HG02885 (cell line): Measurements from ENCODE around the gene B4GALT6.

Source experiments
- ATAC-seq: cut with Tn5 transposase; IDR thresholded peaks from one replicate; pipeline ENCODE4 v1.9.1; 2021; ENCODE audit warnings: mild to moderate bottlenecking; ENCODE audit not compliant: unreplicated experiment, poor library complexity

Gene B4GALT6

DNA sequence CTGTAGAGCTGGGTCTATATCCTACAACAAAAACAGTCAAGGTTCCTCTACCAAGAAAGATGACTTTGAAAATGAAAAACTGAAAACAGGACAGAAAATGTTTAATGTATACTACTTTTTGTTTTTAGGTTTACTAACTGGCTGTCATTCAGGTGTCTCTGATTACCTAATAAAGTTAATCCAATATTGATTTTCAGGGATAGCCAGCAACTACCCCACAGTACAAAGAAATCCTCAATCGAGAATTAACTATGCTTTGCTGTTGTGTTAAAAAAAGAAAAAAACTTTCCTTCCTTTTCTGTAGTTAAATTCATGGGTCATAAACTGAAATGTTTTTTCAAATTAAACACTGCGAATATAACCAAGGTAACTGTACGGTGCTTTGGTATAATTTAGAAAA is 46.9 kb downstream of the B4GALT6 start:
- no peak for ATAC-seq

DNA sequence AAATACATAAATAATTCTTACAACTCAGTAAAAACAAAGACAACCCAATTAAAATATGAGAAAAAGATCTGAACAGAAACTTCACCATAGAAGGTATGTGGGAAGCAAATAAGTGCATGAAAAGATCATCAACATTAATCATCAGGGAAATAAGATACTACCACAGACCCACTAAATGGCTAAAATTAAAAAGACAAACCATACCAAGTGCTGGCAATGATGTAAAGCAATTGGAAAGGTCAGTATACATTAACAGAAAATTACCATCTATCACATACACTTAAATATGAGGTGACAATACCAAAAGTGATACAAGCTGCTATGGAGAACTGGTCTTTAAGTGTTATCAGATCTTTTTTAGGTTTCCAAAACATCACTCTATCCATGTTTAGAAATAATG is 48.0 kb downstream of the B4GALT6 start:
- no peak for ATAC-seq

GRCh38 chr18:31634331-31634713 is 50.1 kb downstream of the B4GALT6 start:
- peak; percentile 99 for ATAC-seq

DNA sequence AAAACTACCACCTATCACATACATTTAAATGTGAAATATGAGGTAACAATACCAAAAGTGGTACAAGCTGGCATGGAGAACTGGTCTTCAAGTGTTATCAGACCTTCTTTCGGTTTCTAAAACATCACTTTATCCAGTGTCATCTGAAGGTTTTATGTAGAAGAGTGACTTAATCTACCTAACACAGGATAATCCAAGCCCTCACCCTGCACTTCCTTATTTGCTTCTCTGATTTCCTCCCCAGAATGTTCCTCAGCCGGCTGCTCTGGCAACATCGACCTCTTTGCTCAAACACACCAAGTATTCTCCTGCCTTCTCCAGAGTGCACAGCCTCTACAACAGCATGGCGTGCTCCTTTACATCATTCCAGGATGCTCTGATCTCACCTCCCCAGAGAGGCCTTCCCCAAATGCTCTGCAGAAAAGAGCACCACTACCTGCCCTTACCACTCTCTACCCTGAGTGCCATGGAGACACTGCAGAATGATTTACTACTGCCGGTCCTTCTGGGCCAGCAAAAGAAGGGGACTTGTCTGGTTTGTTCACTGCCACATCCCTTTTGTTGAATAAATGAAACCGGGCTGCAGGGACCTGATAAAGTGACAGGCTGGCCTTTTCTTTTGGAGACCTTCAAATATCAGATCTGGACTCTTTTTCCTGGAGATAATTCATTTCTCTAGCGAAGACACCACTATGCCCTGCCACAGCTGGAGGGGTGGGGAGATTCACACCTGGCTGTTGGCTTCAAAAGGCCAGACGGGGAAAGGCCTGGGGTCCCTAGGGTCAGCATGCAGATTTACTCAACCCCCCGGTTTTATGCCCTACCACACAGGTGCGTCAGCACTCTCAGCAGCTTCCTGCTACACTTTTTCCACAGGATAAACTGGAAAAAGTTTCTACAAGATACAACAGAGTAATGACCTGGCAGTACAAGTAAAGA is 50.7 kb downstream of the B4GALT6 start:
- ATAC-seq = peak; percentile 10

- no peak for ATAC-seq
These were observed 52.0 kb downstream of the B4GALT6 start for GRCh38 chr18:31632356-31632755.

DNA sequence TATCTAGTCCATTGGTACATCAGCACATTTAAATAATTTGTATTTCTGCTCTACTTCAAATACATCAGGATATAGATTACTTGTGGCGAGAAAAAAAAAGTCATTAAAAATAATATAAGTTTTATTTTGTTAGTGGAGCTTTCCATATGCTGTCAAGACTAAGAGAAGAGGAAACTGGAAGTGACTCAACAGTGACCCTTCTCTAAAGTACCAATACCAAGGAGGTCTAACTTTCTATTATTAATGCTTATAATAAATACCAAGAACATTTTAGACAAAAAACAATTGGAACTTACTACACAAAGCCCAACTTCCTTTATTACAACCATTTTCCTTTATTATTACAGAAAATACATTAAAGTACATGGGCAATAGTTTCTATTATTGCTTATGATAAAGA is 52.9 kb downstream of the B4GALT6 start:
- no peak for ATAC-seq

- no peak for ATAC-seq
These were observed 53.8 kb downstream of the B4GALT6 start for GRCh38 chr18:31630549-31630948.

- no peak for ATAC-seq
These were observed 58.0 kb downstream of the B4GALT6 start for GRCh38 chr18:31626409-31626808.

DNA sequence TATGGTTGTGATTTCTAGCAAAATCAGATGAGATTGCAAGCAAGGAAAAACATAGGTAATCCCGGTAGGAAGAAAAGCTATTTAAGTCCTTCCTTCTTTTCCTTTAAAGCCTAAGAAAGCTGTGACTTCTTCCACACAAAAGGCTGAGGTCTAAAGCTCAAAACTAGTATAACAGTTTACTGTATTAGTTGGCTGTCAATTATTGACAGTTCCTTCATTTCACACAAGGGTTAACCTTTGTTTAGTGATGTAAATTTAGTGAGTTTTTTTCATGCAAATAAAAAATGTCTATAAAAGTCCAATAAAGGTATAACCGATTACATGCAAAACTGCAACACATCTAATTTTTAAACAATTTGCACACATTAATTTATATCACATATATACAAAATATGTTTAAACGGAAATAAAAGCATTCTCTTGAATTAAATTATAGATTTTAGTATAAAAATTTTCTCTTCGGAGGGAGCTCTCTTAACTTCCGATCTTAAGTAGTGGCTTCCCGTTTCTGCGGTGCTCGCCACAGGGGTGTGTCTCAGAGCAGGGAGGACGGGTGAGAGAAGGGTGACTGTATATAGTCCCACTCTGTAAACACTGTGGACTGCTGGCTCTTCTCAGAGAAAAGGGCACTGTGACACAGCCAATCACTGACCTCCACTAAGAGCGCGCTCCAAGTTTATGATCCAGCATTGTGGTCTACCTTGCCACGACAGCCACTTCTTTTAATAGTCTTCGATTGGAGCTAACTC is 59.3 kb downstream of the B4GALT6 start:
- no peak for ATAC-seq

DNA sequence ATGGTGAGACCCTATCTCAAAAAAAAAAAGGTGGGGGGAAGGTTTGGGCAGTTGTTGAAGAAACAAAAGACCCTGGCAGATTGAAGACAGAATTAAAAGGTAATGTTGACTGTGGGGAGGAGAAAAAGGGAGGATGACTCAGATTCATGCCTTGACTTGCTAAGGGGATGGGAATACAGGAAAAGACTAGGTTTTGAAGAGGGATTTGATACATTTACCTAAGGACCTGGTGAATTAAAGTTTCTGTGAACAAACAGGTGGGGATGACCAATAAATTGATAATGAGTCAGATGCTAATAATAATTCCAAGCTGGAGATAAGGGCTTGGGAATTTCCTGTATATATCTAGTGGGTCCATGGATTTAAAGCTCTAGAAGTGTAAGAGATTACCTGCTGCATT is 65.1 kb downstream of the B4GALT6 start:
- ATAC-seq = no peak

DNA sequence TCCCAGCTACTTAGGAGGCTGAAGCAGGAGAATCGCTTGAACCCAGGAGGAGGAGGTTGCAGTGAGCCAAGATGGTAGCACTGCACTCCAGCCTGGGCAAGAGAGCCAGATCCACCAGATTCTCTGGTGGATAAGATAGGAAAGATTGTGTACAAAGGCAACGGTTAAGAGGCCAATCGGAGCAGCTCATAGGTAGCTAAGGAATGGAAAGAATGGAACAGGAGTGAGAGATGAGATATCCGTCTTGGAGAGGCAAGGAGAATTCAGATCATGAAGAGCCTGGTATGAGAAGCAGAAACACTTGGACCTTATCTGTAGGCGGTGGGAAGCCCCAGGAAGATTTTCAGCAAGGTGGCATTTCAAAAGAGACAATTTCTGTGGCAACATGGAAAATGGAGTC is 65.6 kb downstream of the B4GALT6 start:
- ATAC-seq = no peak

GRCh38 chr18:31617031-31617717 is 67.2 kb downstream of the B4GALT6 start:
- ATAC-seq = peak; percentile 47

- ATAC-seq = no peak
These were observed 67.8 kb downstream of the B4GALT6 start for GRCh38 chr18:31616586-31616985.

- no peak for ATAC-seq
These were observed 70.3 kb downstream of the B4GALT6 start for GRCh38 chr18:31614044-31614443.

DNA sequence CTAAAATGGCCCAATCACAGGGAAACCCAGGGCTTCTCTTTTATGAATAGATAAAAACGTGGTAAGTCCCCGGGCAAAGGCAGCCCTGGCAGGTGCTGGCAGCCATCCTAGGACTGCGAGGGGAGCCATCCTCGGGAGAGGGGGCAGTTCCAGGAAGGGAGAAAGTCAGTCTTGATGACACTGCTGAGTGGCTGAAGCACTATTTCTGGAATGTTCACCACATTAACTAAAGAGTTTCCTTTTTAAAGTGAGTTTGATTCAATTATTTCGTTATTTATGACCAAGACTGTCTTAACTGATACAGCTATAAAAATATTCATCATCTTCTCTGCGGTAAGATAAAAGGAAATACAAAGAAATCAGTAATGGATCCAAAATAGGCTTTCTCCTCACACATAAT is 72.3 kb downstream of the B4GALT6 start:
- ATAC-seq = no peak

DNA sequence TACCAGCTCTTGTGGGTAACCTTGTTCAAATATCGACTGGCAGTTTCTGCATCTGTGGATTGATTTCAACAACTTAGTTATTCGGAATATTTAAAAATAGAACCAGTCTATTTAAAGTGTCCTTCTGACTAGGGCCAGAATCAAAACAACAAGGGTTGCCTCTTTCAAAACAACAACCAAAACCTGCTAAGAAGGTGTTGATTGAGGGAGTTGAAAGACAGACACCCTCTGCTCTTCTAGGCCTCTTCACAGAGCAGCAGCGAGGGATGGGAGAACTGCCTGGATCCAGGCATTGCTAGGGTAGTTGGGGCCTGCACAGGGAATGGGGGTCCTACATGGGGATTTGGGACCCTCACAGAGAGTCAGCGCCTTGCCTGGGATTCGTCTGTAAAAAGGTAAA is 72.9 kb downstream of the B4GALT6 start:
- ATAC-seq = no peak

- ATAC-seq = no peak
These were observed 73.8 kb downstream of the B4GALT6 start for GRCh38 chr18:31610286-31611205.

DNA sequence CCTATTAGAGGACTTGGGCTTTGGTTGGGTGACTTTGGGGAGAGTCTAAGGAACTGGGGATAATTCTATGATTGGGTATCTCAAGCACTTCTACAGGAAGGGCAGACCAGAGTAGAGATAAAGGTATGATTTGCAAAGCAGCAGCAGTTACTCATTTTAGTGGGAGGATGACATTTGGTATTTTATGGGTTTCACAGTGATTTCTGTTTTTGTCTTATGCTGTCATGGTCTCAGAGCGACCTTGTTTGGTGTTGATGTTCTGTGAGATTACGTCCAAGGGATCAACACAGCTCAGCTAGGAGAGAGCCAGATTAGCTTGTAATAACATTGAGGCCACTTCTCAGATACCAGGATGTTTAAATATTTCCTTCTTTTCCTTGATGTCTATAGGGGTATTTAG is 74.5 kb downstream of the B4GALT6 start:
- ATAC-seq = no peak

- no peak for ATAC-seq
These were observed 77.0 kb downstream of the B4GALT6 start for GRCh38 chr18:31607384-31607783.

DNA sequence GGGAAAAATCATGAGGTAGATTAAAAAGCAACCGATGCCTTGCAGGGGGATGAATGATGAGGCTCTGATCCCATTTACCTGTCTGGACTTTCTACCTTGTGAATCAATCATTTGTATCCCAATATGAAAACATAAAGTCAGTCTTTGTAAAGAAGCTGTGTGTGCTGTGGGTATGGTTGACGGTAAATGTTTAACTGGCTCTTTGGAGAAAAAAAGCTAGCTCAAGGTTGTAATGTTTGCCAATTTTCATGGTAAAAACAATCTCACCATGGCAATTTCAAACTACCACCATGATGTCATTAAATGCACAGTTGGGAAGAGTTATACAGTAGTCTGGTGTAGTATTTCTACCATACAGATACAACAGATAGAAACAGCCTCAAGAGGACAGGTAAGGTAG is 78.1 kb downstream of the B4GALT6 start:
- no peak for ATAC-seq
